Measurements from ENCODE around the gene CTNS.

CTNS gene

DNA sequence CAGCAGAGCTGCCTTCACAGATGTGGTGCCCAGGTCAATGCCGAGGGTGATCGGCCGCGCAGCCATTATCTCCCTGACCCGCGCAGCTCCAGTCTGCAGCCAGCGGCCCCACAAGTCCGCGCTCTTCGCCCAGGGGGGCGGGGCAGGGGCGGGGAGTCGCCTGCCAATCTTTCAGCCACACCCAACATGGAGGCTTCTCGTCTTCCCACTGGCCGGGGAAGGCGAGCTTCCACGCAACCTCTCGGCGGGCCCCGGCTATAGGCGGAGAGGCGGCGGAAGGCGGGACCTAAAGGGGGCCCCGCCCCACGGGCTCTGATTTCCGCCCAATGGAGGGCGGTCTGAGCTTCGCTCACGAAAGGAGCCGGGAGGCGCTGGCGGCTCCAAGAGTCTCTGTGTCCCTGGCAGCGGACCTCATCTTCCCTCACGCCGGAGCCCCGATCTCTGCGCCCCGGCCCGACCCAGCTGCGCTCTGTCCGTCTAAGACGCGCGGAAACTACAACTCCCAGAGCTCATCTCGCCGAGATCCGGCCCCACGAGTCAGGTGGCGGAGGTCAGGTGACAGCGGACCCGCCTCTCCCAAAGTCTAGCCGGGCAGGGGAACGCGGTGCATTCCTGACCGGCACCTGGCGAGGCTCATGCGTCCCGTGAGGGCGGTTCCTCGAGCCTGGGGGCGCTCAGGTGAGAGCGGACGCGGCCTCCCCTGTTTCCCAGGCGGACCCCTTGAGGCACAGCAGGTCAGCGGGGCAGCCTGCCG is at the start of gene CTNS, which contains the start of gene SHPK:
Gene CTNS, plus strand, starts transcription at position 607 of the 754 bp plus-strand sequence. CDS start 3,447 bp downstream, outside the sequence.
Gene SHPK, minus strand, starts transcription at position 97 of the 754 bp plus-strand sequence. Its CDS starts 31 bp downstream, at position 66.
- in situ Hi-C loops (cut with HindIII; ENCODE audit: low sequenced_read_pairs), result no loop called here

DNA sequence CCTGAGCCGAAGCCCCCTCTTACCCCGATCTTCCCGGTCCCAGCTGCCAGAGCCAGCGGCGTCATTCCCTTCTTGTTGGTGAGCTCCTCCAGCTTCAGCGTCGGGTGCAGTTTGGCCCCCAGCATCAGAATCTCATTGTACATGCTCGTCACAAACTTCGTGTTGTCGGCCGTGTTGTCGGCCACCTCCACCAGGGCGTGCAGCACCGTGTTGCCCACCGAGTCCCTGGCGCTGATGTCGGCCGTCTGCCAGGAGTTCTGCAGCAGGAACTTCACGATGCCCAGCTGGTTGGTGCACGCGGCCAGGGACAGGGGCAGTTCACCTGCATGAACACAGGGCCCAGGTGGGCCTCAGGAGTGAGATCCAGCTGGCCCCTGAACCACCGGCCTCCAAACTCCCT is 46.8 kb upstream of the CTNS start:
- in situ Hi-C loops (cut with HindIII; ENCODE audit: low sequenced_read_pairs), result no loop called here

DNA sequence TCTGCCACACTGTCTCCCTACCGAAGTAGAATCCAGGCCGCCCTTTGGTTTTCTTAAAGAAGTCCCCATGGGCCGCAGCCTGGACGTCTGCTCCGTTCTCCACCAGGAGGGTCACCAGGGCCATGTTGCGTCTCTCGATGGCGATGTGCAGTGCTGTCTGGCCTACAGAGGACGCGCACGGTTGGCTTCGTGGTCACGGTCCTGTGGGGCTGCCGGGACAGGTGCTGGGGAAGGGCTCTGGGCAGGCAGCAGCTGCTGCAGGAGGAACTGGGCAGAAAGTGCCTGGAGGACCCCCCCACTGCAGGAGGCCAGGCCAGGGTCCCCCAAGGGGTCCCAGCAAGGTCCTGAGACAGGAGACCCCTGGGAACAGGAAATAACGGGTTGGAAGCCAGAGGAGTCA is 46.3 kb upstream of the CTNS start:
- in situ Hi-C loops (cut with HindIII; ENCODE audit: low sequenced_read_pairs), result no loop called here

DNA sequence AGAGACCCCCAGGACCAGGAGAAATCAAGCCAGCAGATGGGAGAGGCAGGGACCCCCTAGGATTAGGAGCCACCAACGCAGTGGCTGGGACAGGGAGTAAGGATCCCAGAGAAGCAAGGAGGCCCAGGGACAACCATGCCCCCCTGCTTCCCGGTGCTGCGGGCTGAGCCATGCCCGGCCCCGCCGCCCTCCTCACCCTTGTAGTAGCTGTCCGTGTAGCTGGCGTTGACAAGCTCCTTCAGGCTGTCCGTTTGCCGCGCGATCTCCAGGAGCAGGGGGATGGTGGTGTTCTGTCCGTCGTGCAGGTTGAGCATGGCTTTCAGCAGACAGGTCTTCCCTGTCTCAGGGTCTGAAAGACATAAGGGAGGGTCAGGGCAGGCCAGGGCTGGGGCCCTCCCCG is 45.8 kb upstream of the CTNS start:
- in situ Hi-C loops (cut with HindIII; ENCODE audit: low sequenced_read_pairs), result no loop called here

DNA sequence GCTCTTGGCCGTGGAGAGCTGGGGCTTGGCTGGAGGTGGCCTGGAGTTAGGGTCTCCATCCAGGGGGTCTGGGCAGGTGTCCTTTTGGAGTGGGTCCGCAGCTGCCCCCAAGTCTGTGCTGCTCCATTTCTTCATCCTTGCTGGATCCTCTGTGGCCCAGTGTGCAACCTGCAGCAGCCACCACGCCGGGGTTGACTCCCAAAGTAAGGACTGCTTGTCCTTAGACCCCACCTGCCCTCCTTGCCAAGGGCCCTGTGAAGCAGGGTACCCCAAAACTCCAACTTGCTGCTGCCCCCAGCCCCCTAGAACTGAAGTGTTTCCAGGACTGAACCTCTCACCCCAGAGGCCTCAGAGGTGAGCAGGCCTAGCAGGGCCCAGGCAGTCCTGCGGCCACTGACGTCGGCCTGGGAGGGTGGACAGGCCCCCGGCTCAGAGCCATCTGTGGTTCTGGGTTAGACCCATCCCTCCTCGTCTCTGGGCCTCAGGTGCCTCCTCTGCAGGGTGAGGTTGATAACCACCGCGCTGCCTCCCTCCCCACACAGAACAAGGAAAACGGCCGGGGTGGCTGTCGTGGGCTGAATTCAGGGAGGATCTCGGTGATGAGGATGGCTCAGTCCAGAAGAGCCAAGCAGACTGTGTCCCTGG is 44.2 kb upstream of the CTNS start:
- in situ Hi-C loops (cut with HindIII; ENCODE audit: low sequenced_read_pairs), result no loop called here

DNA sequence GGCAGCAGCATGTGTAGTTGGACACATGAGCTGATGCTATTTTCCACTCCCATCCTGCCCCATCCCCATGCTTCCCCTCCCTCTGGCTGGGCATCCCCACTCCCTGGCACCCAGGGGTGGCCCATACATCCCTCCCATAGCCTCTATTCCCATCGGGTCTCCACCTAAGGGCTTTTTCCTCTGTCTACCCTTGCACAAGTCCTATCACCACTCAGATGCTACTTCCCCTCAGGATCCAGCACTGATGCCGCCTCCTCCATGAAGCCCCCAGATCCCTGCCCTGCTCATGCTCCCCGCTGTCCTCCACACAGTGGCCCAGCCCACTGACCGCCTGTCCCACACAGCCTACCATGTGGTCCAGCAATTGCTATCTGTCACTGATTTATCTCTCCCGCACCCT is 43.2 kb upstream of the CTNS start:
- in situ Hi-C loops (cut with HindIII; ENCODE audit: low sequenced_read_pairs), result no loop called here

DNA sequence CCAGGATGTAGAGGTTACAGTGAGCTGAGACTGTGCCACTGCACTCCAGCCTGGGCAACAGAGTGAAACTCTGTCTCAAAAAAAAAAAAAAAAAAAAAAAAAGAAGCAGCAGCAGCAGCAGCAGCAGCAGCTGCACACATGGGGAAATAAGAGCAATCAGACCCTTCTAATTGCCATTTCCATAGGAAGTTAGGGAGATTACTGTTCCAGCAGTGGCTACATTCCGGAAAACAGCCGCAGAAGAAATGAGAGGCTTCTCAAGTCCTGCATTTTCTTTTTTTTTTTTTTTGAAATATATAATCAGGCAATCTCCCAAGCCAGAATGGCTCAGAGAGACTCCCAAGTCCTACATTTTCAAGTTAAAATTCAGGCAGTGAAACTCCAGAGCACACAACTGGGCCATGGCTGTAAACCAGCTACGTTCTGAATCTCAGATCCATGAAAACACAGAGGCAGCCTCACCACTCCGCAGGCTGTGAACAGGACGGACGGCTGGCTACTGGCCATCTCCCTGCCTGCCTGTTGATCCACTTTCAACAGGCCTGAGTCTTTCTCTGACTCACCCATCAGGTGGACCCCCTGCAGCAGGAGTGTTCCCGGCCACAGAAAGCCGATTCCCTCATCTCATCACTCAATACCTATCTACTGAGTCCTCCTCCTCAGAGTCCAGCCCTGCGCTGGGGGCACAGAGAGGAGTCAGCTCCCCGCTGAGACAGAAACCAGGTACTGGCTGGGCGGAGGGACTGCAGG is 42.3 kb upstream of the CTNS start:
- in situ Hi-C loops (cut with HindIII; ENCODE audit: low sequenced_read_pairs), result no loop called here

DNA sequence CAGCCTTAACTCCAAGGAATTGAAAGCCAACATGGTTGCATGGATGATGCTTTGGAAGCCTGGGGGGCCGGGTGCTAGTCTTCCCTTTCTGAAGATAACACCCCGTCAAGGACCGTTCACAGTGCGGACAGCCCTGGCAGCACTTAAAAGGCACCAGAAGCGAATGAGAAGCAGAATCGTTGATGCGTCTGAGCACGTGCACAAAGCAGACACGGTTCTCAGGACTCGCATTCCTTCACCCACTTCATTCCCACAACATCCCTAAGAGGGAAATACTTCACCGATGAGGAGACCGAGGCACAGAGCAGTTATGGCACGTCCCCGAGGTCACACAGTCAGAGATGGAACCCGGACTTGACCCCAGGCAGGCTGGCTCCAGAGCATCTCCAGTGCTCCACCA is 41.6 kb upstream of the CTNS start:
- in situ Hi-C loops (cut with HindIII; ENCODE audit: low sequenced_read_pairs), result no loop called here

DNA sequence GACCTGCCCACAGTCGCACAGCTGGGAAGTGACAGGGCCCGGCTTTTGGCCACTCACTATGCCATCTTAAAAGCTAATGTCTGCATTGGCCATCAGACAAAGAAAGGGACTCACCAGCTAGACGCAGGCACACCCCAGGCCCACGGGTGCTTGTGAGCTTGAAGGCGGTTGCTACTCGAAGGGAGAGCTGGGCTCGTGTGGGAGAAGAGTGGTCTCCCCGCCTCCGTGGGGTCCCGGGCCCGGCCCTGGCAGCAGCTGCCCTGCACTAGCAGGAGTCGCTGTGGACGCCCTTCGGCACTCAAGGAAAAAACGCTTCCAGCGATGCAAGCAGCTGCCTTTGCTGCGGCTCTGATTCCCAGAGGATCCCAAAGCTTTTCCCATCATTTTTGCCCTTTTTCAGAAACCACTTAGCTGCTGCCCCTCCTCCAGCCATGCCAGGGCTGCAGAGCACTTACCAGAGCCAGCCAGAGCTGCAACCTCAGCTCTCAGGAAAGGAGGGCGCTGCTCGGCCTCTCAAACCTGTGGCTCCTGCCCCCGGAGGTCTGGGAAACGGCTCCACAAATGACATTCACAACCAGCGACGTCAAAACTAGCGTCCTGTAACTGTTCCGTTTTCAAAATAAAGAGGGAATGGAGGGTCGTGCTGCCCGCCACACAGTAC is 39.6 kb upstream of the CTNS start:
- in situ Hi-C loops (cut with HindIII; ENCODE audit: low sequenced_read_pairs), result no loop called here

DNA sequence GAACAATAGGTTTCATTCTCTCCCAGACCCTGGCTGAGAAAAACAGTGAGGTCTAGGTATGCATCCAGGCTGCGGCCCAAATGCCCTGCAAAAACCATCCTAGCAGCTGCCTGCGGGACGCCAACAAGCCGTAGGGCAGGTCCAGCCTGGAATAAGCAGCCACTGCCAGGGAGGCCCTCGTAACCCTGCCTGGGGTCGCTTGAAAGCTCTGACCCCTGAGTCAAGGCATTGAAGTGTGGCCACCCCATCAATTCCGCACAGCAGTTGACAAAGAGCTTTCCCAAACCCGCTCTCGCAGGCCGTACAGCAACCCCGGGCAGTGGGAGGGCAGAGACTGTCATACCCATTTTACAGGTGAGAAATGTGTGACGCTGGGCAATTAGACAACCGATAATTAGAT is 38.5 kb upstream of the CTNS start:
- in situ Hi-C loops (cut with HindIII; ENCODE audit: low sequenced_read_pairs), result no loop called here

DNA sequence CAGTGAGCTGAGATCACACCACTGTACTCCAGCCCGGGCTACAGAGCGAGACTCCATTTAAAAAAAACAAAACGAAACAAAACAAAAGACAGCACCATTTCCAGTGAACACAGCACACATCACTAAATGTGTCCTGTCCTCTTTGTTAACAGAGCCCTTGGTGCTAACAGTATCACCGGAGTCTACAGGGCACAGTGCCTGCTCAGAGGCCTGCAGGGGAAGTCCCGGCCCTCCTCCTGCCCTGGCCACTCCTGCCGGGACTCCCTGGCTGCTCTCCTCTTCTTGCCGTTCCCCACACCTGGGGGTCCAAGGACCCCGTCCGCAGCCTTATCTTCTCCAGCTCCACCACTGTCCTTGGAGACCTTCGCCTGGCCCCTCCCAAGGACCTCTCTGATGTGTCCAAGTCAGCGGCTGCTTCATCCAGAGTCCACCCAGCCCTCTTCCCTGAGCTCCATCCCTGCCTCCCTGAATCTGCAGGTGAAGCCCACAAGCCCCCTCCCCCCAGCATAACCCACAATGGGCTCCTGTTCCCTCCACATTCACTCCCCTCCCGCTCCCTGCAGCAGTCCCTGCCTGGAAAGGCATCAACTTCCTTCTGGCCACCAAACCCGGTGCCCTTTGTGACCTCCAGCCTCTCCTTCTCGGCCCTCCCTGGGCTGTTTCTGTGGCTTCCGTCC is 35.9 kb upstream of the CTNS start:
- in situ Hi-C loops (cut with HindIII; ENCODE audit: low sequenced_read_pairs), result no loop called here

DNA sequence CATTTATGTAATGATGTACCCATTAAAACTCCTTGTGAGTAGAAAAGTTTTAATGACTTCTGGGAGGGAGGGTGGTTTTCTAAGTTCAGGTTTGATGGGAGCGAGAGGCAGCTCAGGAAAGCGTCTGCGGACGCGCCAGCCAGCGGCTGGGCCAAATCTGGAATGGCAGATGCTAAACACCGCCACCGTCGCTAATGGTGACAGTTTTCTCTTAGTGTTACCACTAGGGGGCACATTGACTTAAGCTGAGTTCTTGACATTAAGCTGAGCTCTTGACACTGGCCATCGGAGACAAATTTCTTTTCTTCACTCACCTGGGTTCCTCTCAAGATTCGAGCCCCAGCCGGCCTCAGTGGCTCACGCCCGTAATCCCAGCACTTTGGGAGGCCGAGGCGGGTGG is 34.1 kb upstream of the CTNS start:
- in situ Hi-C loops (cut with HindIII; ENCODE audit: low sequenced_read_pairs), result no loop called here

DNA sequence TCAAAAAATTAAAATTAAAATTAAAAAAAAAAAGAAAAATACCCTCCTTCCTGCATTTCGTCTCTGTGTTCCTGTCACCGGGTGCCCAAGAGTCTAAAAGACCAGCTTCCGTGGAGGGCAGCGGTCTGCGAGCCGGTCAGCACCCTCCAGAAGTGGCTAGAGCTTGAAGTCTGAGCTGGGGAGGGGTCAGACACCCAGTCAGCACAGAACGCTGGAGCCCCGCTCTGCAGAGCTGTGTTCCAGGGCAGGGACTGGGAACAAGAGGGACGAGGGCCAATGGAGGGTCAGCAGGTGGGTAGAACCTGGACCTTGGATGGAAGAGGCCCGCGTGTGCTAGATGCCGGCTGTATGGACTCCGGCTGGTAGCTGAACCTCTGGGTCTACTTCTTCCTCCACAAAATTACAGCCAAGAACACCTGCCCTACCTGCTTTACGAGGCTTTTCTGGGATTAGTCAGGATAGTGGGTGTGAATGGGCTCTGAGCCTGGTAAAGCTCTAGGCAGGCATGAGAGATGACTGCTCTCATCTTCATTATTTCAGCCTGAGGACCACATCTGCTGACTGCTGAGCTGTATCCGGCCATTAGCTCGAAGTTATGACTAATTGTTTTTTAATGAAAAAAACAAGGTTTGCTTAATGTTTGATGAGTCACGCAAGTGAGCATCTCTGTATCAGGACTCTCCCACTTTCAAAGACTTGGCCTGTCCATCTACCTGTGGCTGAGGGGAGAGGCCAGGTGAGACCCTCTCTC is 33.3 kb upstream of the CTNS start:
- in situ Hi-C loops (cut with HindIII; ENCODE audit: low sequenced_read_pairs), result no loop called here

DNA sequence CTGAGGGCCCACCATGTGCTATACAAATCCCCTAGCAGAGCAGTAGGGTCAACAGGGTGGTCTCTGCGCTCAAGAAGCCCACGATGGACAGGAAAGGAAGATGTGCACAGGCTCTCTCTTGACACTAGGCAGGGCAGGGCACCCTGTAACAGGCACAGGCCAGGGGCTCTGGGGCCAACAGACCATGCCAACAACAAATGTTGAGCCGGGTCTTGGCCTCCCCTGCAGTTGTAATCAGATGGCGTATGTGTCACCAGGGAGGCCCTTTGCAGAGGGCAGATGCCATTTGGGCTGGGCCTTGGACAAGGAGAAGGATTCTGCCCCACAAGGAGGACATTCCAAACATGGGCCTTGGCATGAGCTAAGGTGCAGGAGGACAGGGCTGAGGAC is 32.7 kb upstream of the CTNS start:
- in situ Hi-C loops (cut with HindIII; ENCODE audit: low sequenced_read_pairs), result no loop called here

DNA sequence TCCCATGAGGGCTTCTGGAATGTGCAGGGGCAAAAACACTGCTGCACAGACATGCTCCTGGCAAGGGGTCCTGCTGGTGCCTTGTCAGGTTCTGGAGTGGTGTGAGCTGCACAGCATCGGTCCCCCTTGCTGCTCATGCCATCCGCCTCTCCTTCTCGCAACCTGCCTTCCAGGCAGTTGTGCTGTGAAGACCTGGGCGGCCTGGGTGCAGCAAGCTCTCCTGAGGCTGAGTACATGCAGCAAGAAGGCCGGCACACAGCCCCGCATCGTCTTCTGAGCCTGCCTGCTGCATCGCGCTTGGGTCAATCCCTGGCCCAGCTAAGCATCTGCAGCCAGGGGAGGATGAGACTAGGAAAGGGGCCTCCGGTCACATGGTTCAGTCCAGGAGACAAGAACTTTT is 26.9 kb upstream of the CTNS start:
- in situ Hi-C loops (cut with HindIII; ENCODE audit: low sequenced_read_pairs), result no loop called here

DNA sequence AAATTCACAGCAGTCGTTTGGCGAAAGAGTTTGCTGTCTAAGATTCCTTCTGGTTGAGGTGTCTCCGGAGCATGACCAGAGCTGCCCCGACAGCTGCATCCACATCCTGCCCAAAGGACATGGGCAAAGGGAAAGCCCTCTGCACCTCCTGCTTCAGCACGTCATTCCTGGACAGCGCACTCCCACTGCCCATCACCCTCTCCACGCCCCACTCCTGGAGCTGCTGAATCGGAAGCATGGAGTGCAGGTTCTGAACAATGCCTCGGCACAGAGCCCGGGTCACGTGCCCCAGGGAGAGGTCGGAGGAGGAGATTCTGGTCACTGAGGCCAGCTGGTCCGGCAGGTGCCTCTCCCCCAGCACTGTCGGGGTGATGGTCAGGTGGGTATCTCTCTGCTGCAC is 26.0 kb upstream of the CTNS start:
- in situ Hi-C loops (cut with HindIII; ENCODE audit: low sequenced_read_pairs), result no loop called here

DNA sequence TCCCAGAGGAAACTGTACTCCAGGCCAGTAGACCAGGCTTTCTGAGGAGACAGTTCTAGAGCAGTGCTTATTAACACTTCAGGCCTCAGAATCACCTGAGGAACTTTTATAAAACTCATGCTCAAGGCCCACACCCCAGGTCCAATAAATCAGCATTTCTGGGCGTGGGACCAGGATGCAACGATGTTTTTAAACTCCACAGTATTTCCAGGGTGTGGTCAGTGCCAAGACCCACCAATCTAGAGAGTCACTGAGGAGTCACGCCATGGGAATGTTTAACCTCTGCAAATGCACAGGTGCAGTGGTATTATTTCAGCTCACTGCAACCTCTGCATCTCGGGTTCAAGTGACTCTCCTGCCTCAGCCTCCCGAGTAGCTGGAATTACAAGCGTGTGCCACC is 23.4 kb upstream of the CTNS start:
- in situ Hi-C loops (cut with HindIII; ENCODE audit: low sequenced_read_pairs), result no loop called here

DNA sequence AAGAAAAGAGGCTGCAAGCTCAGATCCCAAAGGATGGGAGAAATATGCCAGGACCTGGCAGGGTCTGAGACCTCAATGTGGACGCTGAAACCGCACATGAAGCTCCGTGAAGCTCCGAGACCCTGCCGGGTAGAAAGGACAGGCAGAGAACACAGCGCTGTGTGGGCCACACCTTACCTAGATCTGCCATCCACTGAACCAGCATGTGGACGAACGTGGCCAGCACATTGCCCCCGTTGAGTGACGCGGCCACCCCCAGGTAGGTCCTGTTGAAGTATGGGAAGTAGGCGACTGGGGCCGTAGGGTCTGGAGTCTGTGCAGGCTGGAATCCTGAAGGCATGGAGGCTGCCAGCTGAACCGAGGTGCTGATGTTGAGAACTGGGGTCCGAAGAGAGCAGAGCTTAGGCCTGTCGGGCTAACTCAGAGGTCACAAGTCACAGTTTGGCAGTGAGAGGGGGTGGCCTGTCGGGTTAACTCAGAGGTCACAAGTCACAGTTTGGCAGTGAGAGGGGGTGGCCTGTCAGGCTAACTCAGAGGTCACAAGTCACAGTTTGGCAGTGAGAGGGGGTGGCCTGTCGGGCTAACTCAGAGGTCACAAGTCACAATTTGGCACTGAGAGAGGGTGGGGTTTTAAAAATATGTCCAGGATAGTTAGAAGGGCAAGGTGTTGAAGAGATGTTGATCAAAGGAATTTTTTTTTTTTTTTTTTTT is 21.2 kb upstream of the CTNS start:
- in situ Hi-C loops (cut with HindIII; ENCODE audit: low sequenced_read_pairs), result no loop called here

DNA sequence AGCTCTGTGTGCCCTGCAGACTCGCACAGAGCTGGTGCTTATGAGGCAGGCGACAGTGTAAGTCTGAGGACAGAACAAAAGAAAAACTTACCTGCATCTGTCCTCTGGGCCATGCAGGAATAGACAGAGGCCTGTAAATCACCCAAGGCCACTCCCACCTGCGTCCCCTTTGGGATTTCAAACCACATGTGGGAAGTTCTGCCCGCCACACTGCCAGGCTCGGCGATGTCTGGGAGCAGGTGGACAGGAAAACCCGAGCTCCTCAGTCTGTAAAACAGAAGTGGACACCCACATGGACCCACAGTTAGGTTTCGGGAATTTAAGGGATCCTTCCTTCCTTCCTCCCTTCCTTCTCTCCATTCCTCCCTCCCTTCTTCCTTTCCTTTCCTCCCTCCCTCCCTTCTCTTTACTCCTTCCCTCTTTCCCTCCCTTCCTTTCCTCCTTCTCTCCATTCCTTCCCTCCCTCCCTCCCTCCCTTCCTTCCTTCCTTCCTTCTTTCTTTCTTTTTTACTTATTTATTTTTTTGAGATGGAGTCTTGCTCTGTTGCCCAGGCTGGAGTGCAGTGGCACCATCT is 15.3 kb upstream of the CTNS start:
- in situ Hi-C loops (cut with HindIII; ENCODE audit: low sequenced_read_pairs), result no loop called here
